Activated CD8-positive, alpha-beta memory T cell treated with anti-CD3 and anti-CD28 coated beads, Interleukin-2, amount 50 U/mL, for 1 hour (primary cell): ENCODE measurements around the gene MKNK2.

Experiments used
- DNase-seq: peaks from one replicate; pipeline ENCODE4 v3.0.0-alpha.2; 2020; ENCODE audit errors: extremely low read depth

Gene MKNK2

GRCh38 chr19:2057484-2058469, 6.7 kb upstream of the MKNK2 start:
- no peak for DNase-seq

DNA sequence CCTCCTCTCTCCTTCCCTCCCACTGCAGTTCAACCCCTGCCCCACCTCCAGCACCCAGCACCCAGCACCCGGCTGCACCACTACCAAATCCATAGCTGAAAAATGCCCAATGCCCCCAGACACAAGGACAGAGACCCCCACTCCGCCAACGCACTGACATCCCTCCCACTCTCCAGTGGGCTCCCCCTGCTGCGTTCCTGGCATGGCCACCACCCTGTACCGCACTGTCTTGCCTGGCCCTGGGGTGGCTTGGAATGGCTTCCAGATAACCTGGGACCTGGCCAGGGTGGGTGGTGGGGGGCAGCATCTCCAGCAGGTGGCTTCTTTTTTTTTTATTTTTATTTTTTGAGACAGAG, 5.8 kb upstream of the MKNK2 start:
- DNase-seq, result no peak

DNA sequence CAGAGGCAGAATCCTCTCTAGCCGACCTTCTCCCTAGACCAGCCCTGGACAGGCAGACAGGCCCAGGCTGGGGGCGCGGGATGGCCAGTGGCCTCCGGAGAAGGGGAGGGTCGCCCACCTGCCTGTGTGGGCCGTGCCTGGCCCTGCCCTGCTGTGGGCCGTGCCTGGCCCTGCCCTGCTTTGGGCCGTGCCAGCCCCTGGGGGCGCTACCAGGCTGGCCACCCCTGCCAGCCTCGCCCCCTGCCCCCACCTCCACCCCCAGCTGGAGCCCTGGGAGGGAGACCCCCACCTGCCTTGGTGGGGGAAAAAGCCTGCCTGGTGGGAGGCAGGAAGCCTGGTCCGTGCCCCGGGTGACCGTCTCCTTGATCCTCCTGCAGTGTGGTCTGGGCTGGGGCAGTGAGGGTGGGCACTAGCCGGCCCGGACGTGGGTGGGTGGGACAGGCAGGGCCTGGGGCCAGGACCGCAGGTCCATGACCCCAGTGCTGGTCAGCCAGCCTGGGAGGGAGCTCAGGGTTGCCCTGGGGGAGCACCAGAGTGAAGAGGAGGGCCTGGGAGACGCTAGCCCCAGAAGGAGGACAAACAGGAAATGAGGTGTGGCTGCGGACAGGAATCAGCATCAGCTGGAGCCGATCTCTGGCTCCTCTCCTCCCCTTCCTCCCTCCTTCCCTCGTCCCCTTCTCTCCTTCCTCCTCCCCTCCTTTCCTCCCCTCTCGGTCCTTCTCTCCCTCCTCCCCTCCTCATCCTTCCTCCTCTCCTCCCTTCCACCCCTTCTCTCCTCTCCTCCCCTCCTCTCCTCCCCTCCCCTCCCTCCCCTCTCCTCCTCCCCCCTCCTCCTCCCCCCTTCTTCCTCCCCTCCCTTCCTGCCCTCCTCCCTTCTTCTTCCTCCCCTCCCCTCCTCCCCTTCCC, 5.1 kb upstream of the MKNK2 start:
- DNase-seq, result no peak

GRCh38 chr19:2054763-2055162, 3.7 kb upstream of the MKNK2 start:
- no peak for DNase-seq

DNA sequence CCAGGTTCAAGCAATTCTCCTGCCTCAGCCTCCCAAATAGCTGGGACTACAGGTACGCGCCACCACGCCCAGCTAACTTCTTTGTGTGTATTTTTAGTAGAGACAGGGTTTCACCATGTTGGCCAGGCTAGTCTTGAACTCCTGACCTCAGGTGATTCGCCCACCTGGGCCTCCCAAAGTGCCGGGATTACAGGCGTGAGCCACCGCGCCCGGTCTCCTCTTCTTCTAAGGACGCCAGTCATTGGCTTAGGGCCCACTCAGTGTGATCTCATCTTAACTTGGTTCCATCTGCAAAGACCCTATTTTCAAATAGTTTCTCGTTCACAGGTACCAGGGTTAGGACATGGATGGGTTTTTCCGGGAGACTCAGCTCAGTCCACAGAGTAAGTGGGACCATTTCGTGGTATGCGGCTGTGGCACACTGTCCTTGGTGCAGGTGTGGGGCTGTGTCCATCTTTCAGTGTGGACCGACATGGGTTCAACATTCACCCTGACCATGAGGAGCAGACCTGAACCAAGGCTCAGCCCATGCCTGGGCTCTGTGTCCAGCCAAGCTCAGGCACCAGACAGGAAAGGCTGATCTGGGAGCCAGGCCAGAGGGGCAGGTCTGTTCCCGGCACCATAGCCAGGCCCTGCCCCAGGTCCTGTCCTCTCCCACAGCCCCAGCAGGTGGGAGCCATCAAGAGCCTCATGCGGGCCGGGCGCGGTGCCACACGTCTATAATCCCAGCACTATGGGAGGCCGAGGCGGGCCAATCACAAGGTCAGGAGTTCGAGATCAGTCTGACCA, 2.8 kb upstream of the MKNK2 start:
- no peak for DNase-seq

DNA sequence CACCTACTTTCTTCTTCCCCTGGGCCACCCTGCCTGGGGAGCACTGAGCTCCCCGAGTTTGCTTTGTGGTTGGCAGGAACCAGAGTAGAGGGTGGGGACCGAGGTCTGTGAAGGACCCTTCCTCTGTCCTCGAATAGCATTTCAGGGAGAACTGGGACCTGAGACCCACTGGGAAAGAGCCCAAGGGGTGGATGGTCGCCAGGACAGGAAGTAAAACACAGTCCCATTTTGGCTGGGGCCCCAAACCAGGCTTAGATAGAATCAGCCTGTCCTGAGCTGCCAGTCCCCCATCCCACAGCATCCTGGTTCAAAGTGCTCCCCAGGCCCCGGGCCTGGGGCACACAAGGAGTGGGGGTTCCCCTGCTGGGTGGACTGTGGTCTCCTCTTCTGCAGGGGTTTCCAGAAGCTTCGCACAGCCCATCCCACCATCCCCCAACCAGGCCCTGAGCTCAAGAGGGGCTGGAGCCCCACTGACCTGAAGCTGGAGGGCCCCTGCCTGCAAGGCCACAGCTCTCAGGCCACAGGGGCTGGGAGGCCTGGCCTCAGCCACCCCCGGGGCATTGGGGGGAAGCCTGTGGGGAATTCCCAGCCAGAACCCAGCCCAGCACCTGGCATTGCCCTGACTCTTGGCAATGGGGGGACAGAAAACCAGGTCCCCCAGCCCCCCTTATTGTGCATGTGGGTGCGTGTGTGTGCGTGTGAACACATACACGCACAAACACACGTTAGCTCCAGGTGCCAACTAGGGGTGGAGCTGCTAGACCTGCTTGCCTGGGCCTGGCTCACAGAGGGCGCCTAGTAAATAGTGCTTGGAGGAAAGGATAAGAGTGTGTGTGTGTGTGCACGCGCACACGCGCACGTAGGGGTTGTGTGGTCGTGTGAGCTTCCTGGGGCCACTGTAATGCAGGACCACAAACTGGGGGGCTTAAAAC, 995 bp upstream of the MKNK2 start:
- DNase-seq, result no peak

DNA sequence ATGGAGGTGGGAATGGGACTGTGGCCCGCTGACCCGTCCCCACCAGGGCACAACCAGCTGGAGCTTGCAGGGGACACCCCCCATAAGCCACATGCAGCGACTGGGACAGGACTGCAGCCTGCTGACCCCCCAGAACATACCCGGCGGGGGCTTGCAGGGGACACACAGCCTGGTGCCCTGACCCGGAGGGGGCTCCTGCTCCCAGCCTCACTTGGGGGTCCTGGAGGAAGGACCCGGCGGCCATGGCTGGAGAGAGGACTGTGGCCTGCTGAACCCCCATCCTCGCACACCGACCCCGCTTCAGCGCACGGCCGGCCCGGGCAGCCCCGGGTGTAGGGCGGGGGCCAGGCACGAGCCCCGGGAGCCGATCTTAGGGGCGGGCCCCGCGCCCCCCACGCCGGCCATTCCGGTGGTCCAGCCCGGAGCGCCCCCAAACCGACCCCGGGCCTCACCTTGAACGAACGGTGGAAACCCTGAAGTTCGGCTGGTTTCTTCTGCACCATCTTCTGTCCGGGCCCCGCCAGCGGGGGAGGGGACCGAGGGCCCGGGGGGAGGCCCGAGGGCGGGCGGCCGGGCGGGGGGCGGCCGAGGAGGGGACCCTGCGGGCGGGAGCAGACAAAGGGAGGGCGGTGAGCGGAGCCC, 574 bp downstream of the MKNK2 start:
- no peak for DNase-seq

- no peak for DNase-seq
Measured at GRCh38 chr19:2049741-2050348, 1.2 kb downstream of the MKNK2 start.

DNA sequence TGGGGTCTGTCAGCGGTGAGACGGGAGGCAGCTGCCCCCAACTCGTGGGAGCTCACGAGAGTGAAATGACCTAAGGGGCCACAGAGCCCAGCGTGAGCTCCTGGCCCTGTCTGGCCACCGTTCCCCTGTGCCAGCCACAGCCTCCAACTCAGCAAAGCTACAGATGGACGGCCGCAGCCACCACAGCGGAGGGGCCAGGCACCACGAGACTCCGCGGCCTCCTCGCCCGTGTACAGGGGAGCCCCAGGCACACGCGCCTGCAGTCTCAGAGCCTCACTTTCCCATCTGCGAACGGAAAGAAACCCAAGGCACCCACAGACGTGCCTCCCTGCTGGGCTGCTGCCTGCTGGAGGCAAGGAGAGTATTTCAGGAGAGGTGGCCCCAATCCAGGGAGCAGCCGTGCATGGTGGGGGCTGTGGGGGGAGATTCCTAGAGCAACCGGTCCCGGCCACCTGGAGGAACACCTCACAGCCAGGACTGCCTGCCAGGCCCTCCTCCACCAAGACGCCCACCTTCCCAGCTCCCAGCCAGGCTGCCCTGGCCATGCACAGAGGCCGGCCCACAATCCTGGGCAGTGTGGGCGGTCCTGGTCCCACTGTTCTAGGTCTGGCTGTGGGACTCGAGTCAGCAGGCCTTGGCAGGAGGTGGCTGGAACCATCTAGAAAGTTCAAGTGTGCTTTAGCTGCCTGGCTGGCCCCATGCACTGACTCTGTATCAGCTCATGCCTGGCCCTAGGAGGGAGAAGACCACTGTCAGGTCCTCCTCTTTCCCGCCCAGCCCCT, 1.9 kb downstream of the MKNK2 start:
- no peak for DNase-seq

DNA sequence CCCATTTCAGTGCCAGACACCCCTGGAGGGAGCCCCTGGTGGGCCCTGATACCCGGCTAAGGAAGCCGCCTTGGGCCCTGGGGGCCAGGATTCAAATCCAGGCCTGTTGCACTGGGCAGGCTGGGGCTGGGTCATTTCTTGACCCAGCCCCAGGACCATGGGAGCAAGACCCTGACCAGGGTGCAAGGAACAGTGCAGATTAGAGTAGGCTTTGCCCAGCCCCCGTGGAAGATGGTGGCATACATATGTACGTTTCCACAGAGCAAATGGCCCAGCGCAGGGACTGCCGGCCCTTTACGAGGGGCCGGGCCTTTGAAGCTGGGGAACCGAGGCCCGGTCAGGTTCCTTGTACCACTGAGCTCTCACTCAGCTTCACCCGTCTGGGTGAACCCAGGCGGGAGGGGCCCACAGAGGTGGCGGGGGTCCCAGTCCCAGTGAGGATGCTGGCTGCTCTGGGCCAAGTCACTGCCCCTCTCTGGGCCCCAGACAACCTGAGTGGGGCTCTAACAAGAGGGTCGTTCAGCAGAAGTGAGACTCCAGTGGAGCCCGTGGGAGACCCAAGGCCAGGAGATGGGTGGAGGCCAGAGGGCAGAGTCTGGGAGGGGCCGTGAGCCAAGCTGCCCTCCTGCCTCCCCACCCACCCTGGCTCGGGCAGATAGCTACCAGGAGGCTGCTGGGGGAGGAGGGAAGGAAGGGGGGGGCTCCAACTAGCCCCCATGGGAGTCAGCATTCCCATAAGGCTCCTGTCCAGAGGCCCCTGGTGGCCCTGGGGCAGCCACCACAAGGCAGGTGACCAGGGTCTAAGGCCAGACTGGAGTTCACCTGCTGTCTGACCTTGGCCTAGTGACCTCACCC, 2.7 kb downstream of the MKNK2 start:
- DNase-seq, result no peak

DNA sequence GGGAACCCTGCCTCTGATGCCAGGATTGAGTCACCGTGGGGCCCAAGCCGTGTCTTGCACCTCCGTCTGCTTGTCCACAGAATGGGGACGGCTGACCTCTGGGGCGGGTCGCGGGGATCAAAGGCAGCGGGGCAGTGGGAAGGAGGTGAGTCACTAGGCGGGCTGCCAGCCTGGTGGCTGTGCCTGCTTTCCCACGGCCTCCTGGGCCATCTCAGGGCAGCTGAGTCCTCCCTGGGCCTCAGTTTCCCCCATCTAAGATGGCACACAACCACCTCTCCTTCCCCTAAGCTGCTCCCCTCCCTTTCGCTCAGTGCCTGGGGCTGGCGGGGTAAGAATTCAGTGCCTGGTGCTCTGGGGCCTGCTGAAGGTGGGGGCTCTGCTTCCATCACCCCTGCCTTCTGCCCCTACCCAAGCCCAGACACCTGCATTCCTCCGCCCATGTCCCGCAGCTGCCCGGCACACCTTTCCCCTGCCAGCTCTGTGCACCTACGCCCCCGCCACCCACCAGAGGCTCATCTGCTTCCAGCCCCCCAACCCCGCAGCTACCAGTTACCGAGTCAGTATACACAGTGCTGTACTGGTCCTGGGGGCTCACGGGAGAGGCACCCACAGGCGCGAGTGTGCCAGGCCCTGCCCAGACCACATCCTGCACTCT, 3.5 kb downstream of the MKNK2 start:
- no peak for DNase-seq

DNA sequence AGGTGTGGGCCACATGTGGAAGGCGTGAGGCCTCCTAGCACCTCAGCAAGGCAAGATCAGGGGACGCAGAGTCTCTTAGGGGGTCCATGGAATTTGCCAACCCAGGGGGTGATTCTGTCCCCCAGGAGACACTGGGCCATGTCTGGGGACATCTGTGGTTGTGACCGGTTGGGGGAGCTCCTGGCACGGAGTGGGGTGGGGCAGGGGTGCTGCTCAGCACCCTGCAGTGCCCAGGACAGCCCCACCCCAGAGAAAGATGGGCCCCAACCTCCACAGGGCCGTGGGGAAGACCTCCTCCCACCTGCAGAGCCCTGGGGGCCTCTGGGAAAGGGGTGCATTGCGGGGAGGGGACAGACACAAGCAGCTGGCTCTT, 4.0 kb downstream of the MKNK2 start:
- DNase-seq, result no peak

GRCh38 chr19:2046046-2046907, 4.8 kb downstream of the MKNK2 start:
- no peak for DNase-seq

DNA sequence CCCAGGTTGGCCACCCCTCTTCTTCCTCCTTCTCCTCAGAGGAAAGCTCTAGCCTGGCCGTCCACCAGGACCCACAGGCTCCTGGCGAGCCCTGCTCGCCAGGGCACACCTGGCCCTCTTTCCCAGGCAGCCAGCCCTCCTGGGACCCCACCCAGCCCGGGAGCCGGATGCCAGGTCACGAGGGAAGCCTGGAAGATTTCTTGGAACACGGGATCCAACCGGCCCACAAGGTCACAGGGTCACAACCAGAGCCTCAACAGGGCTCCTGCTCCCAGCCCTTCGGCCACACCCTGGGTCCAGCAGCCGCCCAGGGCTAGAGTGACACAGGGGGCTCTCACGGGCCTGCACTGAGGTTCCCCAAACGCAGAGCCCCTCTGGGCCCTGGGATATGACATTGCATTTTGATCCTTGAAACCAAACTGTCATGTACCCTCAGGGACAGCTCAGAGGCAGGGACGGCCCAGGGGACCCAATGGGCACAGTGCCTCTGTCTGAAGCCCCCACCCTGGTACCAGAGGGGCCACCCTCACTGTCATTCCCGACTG, 5.5 kb downstream of the MKNK2 start:
- no peak for DNase-seq

GRCh38 chr19:2044709-2045500, 6.1 kb downstream of the MKNK2 start:
- no peak for DNase-seq
